DND-41 (cell line): ENCODE results near the gene DSCAML1.
"Not testable (repeated sequence)": the region's sequence is repeated elsewhere in the genome, so short reads cannot be mapped to it uniquely, and the experiment has no call there.

ENCODE experiments used
- ATAC-seq: fragments of 200-7000 bp; cut with Tn5 transposase; 3 replicates; pipeline ENCODE4 v1.9.1; 2021; ENCODE audit warnings: low read depth; ENCODE audit not compliant: insufficient read depth
- DNase-seq: peaks from one replicate; pipeline ENCODE4 v3.0.0-alpha.2; 2020
- H2AFZ ChIP-seq: 2 replicates; pipeline ENCODE4 v1.6.0; 2012; ENCODE audit warnings: low read depth, low read length
- H3K27ac ChIP-seq: 2 replicates; pipeline ENCODE4 v1.5.1; 2012; ENCODE audit warnings: low read length, inconsistent platforms
- H3K27me3 ChIP-seq: fragments of 200-600 bp; sonication (generic); 2 replicates; pipeline ENCODE4 v1.6.0; 2012; ENCODE audit warnings: low read length, mild to moderate bottlenecking, inconsistent platforms; ENCODE audit not compliant: insufficient read depth, poor library complexity
- H3K36me3 ChIP-seq: 2 replicates; pipeline ENCODE4 v1.5.1; 2012; ENCODE audit warnings: low read length, inconsistent platforms; ENCODE audit not compliant: insufficient read depth
- H3K4me1 ChIP-seq: 2 replicates; pipeline ENCODE4 v1.5.1; 2012; ENCODE audit warnings: mild to moderate bottlenecking, low read length; ENCODE audit not compliant: insufficient read depth
- H3K4me2 ChIP-seq: 2 replicates; pipeline ENCODE4 v1.6.0; 2012; ENCODE audit warnings: mild to moderate bottlenecking, moderate library complexity, low read length, inconsistent platforms; ENCODE audit not compliant: insufficient read depth
- H3K4me3 ChIP-seq, 2 experiments: fragments of 200-600 bp in 1 of 2; shearing (Covaris generic) in 1 of 2; 2 replicates each; pipeline ENCODE4 v1.5.1; 2012 to 2016; ENCODE audit warnings: inconsistent platforms in 2 of 2, low read length in 2 of 2, mild to moderate bottlenecking in 2 of 2, low read depth in 1 of 2, moderate library complexity in 1 of 2
- H3K79me2 ChIP-seq: 2 replicates; pipeline ENCODE4 v1.6.0; 2012; ENCODE audit warnings: low read length, inconsistent platforms; ENCODE audit not compliant: insufficient read depth
- H3K9ac ChIP-seq: 2 replicates; pipeline ENCODE4 v1.6.0; 2012; ENCODE audit warnings: low read depth, mild to moderate bottlenecking, inconsistent platforms, low read length, moderate library complexity
- H3K9me3 ChIP-seq: 2 replicates; pipeline ENCODE4 v1.5.1; 2012; ENCODE audit warnings: low read length, moderate library complexity, mild to moderate bottlenecking, inconsistent platforms; ENCODE audit not compliant: insufficient read depth, severe bottlenecking
- H4K20me1 ChIP-seq: 2 replicates; pipeline ENCODE4 v1.6.0; 2012; ENCODE audit warnings: low read length; ENCODE audit not compliant: insufficient read depth
- CTCF ChIP-seq: IDR thresholded peaks from 2 replicates; pipeline ENCODE4 v1.5.1; 2012; ENCODE audit warnings: borderline replicate concordance, low read length, moderate library complexity, mild to moderate bottlenecking; ENCODE audit not compliant: poor library complexity, severe bottlenecking; ENCODE audit errors: extremely low read depth
- EZH2 ChIP-seq: IDR thresholded peaks from 3 replicates; pipeline ENCODE4 v1.6.1; 2012; ENCODE audit warnings: borderline replicate concordance, low read depth, mild to moderate bottlenecking, moderate library complexity, low read length, inconsistent platforms; ENCODE audit not compliant: severe bottlenecking

Gene DSCAML1

DNA sequence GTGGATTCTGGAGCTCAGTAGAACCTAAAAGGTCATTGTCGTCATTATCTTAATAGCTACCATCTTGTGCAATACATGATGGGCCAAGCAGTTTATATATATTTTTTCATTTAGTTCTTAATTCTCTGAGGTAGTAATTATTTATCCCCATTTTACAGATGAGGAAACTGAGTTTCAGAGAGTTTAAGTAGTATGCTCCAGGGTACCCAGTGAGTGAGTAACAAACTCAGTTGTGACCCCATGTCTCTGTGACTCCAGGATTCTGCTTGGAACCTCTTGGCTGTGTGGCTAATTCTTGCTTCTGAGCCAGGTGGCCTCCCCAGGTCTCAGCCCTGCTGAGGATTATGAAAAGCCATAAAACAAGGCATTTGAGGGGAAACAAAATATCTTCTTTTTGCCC lies 386.8 kb downstream of the DSCAML1 start:
- H3K4me1 ChIP-seq = no peaks in the 10 kb centered on the region
- peaks cover 17% of the 10 kb centered on the region for H3K36me3 ChIP-seq
- no peak for ATAC-seq
- no peak overlapping the region for H3K27ac ChIP-seq
- H3K79me2 ChIP-seq = no peaks in the 10 kb centered on the region
- TF ChIP-seq EZH2 = no peak
- no peak for TF ChIP-seq CTCF
- no peak overlapping the region for H3K4me3 ChIP-seq
- H4K20me1 ChIP-seq = no peaks in the 10 kb centered on the region
- no peaks in the 10 kb centered on the region for H3K27me3 ChIP-seq
- no peak overlapping the region for H3K9ac ChIP-seq
- DNase-seq = no peak
- H3K4me2 ChIP-seq = no peak overlapping the region
- peaks cover 2% of the 10 kb centered on the region for H3K9me3 ChIP-seq
- no peak overlapping the region for H2AFZ ChIP-seq

GRCh38 chr11:117409511-117409910 lies 387.5 kb downstream of the DSCAML1 start:
- peaks cover 24% of the 10 kb centered on the region for H3K36me3 ChIP-seq
- ATAC-seq = no peak
- H3K27ac ChIP-seq = no peak overlapping the region
- no peak for TF ChIP-seq CTCF
- TF ChIP-seq EZH2 = no peak
- H3K4me1 ChIP-seq = no peaks in the 10 kb centered on the region
- H3K9me3 ChIP-seq = peaks cover 2% of the 10 kb centered on the region
- no peak for DNase-seq
- H4K20me1 ChIP-seq = no peaks in the 10 kb centered on the region
- H2AFZ ChIP-seq = no peak overlapping the region
- H3K27me3 ChIP-seq = no peaks in the 10 kb centered on the region
- no peak overlapping the region for H3K4me2 ChIP-seq
- H3K9ac ChIP-seq = no peak overlapping the region
- no peaks in the 10 kb centered on the region for H3K79me2 ChIP-seq
- no peak overlapping the region for H3K4me3 ChIP-seq

GRCh38 chr11:117408356-117408755 lies 388.7 kb downstream of the DSCAML1 start:
- no peaks in the 10 kb centered on the region for H4K20me1 ChIP-seq
- no peak overlapping the region for H3K9ac ChIP-seq
- H3K4me3 ChIP-seq = no peak overlapping the region
- peaks cover 2% of the 10 kb centered on the region for H3K9me3 ChIP-seq
- H3K4me2 ChIP-seq = no peak overlapping the region
- H3K79me2 ChIP-seq = no peaks in the 10 kb centered on the region
- no peak for DNase-seq
- H3K27me3 ChIP-seq = no peaks in the 10 kb centered on the region
- H3K27ac ChIP-seq = no peak overlapping the region
- no peak for TF ChIP-seq CTCF
- TF ChIP-seq EZH2 = no peak
- H3K4me1 ChIP-seq = no peaks in the 10 kb centered on the region
- ATAC-seq = no peak
- no peak overlapping the region for H2AFZ ChIP-seq
- H3K36me3 ChIP-seq = peaks cover 24% of the 10 kb centered on the region

DNA sequence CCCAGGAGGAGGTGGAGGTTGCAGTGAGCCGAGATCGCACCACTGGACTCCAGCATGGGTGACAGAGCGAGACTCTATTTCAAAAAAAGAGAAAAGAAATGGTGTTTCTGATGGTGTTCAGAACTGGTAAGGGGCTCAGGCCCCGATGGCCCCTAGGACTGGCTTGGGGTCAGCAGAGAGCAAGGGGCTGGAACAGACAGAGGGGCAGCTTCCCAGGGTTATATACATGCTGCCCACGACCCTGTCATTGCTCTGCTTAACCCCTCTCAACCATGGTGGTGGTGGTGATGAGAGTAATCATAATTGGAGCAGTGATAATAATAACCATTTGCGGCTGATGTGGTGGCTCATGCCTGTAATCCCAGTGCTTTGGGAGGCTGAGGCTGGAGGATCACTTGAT lies 390.0 kb downstream of the DSCAML1 start:
- Histone ChIP-seq H3K9ac (no peak overlapping the region), H4K20me1 (no peaks in the 10 kb centered on the region), H3K4me1 (no peaks in the 10 kb centered on the region), H3K79me2 (no peaks in the 10 kb centered on the region), H3K4me3 (no peak overlapping the region), H3K27me3 (no peaks in the 10 kb centered on the region), H2AFZ (no peak overlapping the region), H3K27ac (no peak overlapping the region), H3K4me2 (no peak overlapping the region), H3K9me3 (peaks cover 2% of the 10 kb centered on the region), H3K36me3 (peaks cover 24% of the 10 kb centered on the region)
- DNase-seq (no peak), ATAC-seq (no peak)
- no peak for TF ChIP-seq CTCF
- no peak for TF ChIP-seq EZH2

DNA sequence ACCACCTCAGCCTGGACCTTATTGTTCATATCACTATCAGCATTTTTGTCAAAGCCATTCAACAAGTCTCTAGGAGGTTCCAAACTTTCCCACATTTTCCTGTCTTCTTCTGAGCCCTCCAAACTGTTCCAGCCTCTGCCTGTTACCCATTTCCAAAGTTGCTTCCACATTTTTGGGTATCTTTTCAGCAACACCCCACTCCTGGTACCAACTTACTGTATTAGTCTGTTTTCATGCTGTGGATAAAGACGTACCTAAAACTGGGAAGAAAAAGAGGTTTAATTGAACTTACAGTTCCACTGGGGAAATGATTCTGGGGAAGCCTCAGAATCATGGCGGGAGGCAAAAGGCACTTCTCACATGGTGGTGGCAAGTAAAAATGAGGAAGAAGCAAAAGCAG lies 391.1 kb downstream of the DSCAML1 start:
- H3K27ac ChIP-seq, H4K20me1 ChIP-seq, H3K27me3 ChIP-seq, H3K4me3 ChIP-seq, H3K79me2 ChIP-seq, H3K9ac ChIP-seq, H3K4me1 ChIP-seq, H2AFZ ChIP-seq, H3K9me3 ChIP-seq, DNase-seq, ATAC-seq, H3K4me2 ChIP-seq: not testable (repeated sequence)
- peaks cover 24% of the 10 kb centered on the region for H3K36me3 ChIP-seq
